ENCODE data around the gene FOXB1.
A peak's percentile ranks its signal among the peaks of the same experiment; 100 is the strongest.

FOXB1 gene

DNA sequence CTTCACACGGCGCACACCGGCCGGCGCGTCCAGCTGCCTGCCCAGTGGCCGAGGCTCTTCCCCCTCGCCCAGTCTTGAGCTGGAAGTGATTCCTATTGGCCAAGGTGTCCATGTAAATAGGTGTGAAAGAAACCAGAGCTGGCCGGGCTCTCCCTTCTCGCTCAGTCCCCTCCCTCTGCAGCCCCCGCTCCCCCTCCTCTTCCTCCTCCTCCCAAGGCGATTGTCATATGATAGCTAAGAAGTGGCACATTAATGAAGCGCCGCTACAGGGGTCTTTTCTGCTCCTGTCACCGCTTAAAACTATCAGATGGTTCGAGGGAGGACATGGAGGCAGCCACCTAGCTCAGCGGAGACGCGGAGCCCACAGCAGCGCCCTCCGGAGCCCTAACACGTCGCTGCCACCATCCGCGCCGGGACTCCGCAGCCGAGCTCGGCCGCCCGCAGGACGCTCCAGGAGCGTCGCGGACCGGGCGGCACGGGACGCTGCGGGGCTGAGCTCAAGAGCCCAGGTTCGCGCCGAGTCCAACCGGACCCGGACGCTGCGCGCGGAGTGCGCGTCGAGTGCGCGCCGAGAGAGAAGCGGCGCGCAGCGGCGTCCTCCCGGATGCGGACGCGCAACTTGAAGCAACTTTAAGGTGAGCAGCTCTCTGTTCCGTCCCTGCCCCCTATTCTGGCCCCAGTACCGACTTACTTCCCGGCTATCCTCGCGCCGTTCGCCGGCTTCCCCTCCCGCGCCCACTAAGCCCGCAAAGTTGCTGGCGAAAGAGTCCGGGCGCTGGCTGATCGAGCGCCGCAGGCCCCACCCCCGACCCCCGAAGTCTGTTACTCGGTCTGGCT lies at the start of gene FOXB1:
TSS of gene FOXB1 (plus strand) at position 303 of the 837 bp plus-strand sequence. CDS start 653 bp downstream, outside the sequence.
- peak within 1 kb of the TSS; percentile 23 for H3K4me3 ChIP-seq (ENCODE audit: low read depth, low read length)
- DNase-seq (ENCODE audit: low read depth), result no peak

DNA sequence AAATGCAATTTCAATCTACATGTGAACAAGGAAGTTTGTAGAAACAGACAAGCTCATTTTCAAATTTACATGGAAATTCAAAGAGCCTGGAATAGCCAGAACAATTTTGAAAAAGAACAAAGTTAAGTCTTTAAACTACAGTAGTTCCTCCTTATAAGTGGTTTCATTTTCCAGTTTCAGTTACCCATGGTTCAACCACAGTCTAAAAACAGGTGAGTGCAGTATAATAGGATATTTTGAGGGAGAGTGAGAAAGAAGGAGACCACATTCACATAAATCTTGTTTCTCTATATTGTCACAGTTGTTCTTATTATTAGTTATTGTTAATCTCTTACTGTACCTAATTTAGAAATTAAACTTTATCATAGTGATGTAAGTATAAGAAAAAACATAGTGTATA lies 45.8 kb upstream of the FOXB1 start:
- no peak for DNase-seq (ENCODE audit: low read depth)
- H3K4me3 ChIP-seq (ENCODE audit: low read depth, low read length), result no peak overlapping the region

DNA sequence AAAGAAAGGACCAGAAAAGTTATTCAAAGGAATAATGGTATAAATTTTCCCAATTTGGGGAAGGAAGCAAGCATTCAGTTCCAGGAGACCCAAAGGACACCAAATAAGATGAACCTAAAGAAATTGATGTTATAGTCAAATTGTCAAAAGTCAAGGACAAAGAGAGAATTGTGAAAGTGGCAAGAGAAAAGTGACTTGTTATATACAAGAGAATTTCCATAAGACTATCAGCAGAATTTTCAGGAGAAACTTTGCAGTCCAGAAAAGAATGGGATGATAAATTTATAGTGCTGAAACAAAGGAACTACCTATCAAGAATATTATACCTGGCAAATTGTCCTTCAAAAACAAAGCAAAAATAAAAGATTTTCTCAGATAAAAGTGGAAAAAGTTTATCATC lies 43.8 kb upstream of the FOXB1 start:
- no peak overlapping the region for H3K4me3 ChIP-seq (ENCODE audit: low read depth, low read length)
- no peak for DNase-seq (ENCODE audit: low read depth)

DNA sequence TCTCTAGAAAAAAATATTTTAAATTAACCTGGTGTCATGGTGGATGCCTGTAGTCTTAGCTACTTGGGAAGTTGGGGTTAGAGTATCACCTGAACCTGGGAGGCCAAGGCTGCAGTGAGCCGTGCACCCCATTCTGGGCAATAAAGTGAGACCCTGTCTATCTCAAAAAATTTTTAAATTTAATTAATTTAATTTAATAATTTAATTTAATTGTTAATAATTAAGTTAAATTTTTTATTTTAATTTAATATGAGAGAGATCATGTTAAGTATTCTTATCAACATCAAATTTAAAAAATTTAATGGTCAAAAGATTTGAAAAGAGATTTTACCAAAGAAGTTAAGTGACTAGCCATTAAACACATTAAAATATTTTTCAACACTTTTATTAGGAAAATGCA lies 40.8 kb upstream of the FOXB1 start:
- no peak overlapping the region for H3K4me3 ChIP-seq (ENCODE audit: low read depth, low read length)
- no peak for DNase-seq (ENCODE audit: low read depth)

DNA sequence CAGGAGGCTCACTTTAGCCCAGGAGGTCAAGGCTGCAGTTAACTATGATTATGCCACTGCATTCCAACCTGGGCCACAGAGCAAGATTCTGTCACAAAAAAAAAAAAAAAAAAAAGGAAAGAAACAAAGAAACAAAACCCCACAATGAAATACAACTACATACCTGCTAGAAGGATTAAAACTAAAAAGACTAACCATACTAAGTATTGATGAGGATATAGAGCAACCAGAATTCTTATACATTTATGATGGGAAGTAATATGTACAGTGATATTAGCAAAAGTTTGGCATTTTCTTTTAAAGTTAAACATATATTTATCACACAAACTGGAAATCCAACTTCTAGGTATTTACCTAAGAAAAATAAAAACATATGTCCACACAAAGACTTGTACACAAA lies 40.2 kb upstream of the FOXB1 start:
- no peak overlapping the region for H3K4me3 ChIP-seq (ENCODE audit: low read depth, low read length)
- no peak for DNase-seq (ENCODE audit: low read depth)

DNA sequence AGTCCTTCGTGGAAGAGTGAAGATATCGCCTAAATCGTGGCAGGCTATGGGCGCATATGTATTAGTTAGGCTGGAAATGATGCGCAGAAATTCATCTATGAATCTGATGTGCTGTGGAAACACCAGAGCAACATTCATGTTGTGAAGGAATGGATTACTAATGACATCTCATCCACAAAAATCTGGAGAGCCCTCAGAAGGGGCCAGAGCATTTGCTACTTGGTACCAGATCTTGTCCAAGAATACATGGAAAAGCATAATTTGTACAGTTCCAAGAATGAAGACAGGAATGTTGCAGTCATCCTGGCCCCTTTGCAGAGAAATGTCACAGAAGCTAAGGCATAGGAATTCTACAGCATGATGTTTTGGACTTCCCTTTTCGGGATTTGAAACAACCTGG lies 38.4 kb upstream of the FOXB1 start:
- no peak for DNase-seq (ENCODE audit: low read depth)
- H3K4me3 ChIP-seq (ENCODE audit: low read depth, low read length), result no peak overlapping the region

DNA sequence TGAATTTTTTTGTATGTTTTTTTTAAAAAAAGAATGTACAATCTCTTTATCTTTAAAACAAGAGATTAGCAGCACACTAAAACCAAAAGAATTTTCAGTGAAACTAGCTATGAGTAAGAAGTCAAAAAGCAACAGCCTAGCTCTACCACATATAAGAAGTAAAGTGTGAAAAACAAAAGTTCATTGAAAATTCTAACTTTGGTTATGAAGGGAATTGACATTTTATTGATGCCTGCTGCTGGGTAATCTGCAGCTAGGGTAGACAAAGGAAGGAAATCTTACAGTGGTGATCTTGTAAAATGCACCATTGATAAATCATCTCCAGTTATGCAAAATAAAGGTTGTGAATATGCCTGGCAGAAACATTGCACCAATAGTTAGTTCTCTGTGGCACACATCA lies 37.8 kb upstream of the FOXB1 start:
- no peak for DNase-seq (ENCODE audit: low read depth)
- H3K4me3 ChIP-seq (ENCODE audit: low read depth, low read length), result no peak overlapping the region

DNA sequence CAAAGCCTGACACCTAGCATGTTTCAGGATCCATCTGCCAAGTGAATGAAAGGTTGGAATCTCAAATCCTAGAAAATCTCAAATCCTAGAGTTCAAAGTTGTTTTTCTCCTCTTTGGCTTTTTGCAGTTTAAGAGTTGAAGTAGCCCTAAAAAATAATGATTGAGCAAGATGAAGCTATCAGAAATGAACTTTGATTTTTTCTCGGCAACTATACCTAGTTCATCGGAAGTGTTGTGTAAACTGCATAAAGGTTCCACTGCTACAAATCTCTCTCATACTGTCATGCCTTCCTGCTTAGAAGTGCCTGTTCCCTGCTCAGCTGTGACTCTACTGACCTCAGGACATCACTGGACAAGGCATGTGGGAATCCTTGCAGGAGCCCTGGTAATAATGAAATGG lies 35.8 kb upstream of the FOXB1 start:
- no peak for DNase-seq (ENCODE audit: low read depth)
- H3K4me3 ChIP-seq (ENCODE audit: low read depth, low read length), result no peak overlapping the region

DNA sequence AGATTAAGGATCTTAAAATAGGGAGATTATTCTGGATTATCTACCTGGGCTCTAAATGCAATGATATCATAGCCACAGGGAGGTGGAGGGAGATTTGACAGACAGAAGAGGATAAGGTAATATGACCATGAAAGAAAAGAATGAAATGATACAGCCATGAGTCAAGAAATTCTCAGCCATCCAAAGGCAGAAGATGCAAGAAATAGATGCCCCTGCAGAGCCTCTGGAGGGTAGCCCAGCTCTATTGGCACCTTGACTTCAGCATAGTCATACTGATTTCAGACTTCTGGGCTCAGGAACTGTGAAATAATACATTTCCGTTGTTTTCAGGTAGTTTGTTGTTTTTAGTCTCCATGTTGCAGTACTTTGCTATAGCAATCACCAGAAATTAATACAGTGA lies 31.9 kb upstream of the FOXB1 start:
- no peak overlapping the region for H3K4me3 ChIP-seq (ENCODE audit: low read depth, low read length)
- DNase-seq (ENCODE audit: low read depth), result no peak

DNA sequence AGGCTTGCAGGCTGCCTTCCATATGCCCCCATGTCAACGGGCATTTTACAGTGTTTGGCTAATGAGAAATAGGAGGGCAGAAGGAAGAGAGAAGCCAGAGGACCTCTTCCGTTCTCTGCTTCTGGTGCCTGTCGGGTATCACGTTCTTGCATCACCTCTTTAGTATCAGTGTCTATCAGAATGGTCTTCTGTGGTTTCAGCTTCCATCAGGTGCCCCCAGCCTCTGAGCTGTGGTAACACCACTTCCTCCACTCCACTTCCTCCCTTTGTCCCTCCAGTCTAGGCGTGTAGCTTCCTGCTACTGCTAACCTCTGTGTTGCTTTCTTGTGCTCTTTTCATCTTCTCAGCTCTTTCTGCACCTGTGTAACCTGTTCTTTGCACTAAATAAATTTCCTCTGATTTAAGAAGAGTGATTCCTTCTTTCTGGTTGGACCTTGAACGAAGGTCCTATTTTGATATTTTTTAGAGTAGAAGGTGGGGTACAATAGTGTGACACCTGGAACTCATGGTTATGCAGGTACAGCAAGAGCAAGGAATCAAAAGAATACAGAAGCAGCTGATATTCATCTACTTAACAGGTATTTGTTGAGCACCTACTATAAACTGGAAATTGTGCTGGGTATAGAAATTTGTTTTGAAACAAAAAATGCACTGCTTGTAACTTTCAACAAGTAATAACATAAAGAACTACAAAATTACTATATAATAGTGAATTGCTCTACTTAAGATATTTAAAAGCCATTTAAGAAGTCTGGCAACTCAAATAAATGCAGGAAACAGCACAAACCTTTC lies 27.4 kb upstream of the FOXB1 start:
- DNase-seq (ENCODE audit: low read depth), result no peak
- no peak overlapping the region for H3K4me3 ChIP-seq (ENCODE audit: low read depth, low read length)

DNA sequence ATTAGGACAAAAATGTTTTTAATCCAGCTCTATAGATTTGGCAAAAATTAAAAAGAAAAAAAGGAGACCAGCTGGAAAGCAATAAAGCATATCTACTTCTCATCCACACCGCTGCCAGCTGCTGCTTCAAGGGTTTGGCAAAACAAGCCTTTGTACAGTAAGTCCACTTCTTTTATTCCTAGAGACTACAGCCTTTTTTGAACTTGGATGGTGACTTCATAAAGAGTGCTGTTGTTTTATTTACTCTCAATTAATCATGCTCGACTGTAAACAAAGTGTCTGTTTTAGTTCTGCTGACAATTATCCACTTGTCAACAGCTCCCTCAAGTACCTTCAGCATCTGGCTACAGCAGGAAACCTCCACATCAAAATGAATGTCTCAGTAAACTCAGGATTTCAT lies 12.3 kb upstream of the FOXB1 start:
- H3K4me3 ChIP-seq (ENCODE audit: low read depth, low read length), result no peak overlapping the region
- no peak for DNase-seq (ENCODE audit: low read depth)

DNA sequence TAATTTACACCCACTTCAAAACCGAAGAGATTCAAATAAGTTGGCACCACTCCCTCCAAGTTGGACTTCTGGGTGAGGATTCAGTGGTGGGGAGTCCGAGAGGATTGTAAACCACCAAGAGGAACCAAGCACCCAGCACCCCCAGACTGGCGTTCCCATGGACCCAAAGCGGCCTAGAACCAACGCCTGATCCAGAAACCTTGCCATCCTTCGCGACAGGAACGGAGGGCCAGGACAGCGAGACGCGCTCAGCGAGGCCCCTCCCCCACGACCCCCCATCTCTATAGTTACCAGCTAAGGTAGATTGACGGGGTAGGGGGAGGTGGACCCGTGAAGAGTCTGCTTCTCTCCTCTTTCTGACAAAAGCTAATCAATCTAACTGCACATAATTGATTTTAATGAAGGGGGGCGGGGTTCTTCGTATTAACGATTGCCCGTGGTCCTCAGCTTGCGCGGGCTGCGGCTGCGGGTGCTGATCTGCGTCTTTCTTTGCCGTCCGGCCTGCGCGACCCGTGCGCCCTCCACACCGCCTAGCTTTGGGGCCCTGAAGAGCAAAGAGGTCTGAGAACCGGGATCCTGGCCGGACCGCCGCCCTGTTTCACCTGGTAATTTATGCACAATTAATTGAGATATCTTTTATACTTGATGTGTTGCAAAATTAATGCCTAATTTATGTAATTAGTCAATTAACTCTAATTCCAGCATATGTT lies 10.9 kb upstream of the FOXB1 start:
- no peak overlapping the region for H3K4me3 ChIP-seq (ENCODE audit: low read depth, low read length)
- no peak for DNase-seq (ENCODE audit: low read depth)

DNA sequence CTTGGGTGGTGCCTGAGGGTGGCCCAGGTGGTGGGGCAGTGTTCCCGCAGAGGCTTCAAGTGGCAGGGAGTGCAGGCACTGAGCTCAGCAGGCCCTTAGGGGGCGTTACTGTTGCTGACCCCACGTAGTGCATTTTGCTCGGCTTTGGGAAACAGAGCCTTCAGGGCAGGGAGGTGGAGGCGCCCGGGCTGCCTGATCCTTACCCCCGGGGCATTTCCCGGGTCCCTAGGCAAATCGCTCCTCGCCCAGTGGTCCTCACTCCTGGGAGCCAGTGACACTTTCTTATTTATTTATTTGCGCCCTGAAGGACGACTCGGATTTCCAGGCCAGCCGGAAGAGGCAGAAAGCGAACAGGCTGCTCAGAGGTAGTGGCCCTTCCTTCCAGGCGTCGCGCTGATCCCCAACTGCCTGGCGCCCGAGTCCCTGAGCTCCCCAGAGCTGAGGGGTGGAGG lies 10.1 kb upstream of the FOXB1 start:
- no peak for DNase-seq (ENCODE audit: low read depth)
- H3K4me3 ChIP-seq (ENCODE audit: low read depth, low read length), result no peak overlapping the region

DNA sequence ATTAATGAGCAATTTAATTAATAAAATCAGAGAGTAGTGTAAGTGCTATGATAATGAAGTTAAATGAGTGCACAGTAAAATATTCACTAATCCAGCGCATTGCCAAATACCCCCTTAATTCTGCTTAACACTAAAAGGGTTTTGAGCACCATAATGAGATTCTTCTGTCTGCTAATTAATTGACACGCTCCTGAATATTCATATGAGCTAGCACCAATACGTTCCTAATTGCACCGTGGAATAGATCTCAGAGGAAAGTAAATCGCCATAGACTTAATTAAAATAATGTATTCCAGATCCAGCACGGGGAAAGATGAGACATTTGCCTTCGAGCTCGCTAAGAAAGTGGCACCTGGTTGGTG lies 9.6 kb upstream of the FOXB1 start:
- DNase-seq (ENCODE audit: low read depth), result no peak
- no peak overlapping the region for H3K4me3 ChIP-seq (ENCODE audit: low read depth, low read length)

DNA sequence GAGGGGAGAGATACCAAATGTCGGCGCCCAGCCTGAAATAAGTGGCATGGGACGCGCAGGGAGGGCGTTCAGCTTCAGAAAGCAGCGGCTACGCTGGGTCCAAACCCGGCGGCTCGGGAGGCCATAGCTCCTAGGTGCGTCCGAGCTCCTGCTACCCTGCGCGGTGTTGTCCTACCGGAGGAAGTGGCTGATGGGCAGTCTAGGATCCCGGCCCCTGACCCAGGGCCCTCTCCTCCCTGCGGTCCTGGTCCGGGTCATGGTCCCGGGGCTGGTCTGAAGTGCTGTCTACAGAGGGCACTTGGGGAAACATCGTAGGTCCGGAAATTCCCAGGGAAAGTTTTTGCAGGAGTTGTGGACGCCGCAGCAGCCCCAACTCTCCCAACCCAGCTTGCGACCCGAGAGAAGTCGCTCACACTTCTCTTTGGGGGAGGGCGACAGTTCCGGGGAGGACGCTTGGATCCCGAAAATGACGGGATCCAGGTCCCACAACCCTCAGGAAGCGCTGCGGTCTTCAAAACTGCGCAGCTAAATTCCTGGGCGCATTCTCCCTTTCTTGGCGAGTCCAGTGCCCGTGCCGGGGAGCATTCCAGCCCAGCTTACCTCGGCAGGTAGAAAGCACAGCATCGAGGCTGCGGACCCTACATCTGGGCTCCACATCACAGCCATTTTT lies 9.1 kb upstream of the FOXB1 start:
- DNase-seq (ENCODE audit: low read depth), result no peak
- no peak overlapping the region for H3K4me3 ChIP-seq (ENCODE audit: low read depth, low read length)

DNA sequence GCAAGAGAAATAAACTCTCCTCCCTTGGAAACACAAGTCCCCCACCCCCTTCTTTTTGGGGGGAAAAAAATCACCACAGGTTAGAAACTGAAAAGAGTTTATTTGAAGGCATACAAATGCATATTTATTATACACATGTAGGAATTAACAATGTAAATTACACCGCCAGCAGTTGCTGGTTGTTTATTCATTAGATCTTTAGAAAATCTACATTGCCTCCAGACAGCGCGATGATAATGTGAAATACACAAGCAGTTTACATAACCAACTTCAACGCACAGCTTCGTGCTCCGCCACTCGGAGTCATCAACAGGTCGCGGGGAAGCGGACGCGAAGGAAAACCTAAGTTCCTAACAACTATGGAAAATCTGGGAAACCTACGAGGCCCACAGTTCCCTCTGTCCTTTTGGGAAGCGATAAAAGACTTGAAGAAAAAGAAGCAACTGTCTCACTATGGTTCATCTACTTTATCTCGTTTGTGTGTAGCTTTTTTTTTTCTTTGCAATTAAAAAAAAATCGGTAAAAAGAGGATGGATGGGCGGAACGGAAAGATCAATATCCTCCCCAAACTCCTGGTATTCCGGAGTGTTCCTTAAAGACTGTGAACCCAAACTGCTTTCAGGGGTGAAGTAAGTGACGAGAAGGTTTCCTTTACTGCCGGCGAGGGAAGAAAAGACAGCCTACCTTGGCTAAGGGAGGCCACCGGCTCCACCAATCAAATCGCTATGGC lies 8.4 kb upstream of the FOXB1 start:
- no peak for DNase-seq (ENCODE audit: low read depth)
- no peak overlapping the region for H3K4me3 ChIP-seq (ENCODE audit: low read depth, low read length)

DNA sequence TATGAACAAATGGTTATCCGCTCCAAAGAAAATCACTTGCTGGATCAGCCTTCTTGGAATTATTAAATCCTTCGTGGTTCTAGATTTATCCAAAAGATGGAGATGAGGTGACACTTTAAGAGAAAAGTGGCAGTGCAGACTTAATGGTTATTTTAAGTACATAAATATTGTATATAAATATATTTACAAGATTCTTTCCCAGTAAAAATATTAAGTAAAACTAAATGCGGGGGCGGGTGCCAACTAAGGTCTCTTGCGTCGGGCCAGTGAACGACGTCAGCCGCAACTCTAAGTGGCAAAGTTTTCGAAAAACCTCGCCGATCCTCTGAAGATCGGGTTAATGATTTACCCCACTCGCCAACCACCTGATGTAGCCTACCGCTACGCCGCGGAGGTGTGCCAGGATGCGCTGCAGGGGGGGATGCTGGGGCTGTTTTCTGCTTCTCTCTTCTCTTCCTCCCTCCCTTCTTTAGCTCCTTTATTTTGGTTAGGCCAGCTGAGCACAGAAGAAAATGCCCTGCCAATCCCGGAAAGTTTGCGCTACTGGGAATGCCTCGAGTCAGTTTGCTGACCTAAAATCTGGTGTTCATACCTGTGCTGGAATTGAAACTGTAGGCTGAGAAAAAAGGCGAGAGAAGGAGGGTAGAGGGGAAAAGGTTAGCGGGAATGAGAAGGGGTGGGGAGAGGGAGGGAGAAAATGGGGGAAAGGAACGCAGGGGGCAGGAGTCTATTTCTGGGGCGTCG lies 7.6 kb upstream of the FOXB1 start:
- no peak overlapping the region for H3K4me3 ChIP-seq (ENCODE audit: low read depth, low read length)
- DNase-seq (ENCODE audit: low read depth), result no peak

DNA sequence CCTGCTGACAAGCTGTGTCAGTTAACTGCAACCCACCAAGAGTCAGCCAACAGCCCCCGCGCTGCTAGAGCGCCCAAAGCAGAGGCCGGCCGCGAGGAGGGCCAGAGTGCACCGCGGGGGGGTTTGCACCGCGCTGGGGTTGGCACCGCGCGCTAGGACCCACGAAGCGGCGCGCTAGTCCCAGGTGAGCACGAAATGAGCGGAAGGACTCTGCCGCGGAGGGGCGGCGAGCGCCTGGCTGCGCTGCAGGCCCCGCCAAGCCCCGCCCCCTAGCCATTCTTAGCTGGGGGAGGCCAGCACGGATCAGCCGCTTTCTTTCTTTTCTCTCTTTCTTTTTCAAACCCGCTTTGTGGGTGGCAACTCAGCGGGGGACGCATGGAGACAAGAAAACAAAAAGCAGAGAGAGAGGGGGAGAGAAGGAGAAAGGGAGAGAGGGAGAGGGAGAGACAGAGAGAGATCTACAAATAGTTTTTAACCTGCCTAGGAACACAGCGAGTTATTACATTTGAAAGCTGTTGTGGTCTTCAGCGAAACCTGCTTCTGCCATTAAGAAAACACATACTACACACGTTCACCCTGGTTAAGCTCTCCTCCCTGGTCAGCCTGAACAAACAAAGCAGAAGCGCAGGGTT lies 6.9 kb upstream of the FOXB1 start:
- DNase-seq (ENCODE audit: low read depth), result no peak
- H3K4me3 ChIP-seq (ENCODE audit: low read depth, low read length), result no peak overlapping the region

Measured in skeletal muscle cell (primary cell).